HG02610 (cell line): ENCODE results near the gene ADK.
A peak's percentile ranks its signal among the peaks of the same experiment; 100 is the strongest.
"Not testable (repeated sequence)": the region's sequence is repeated elsewhere in the genome, so short reads cannot be mapped to it uniquely, and the experiment has no call there.

Experiments
- ATAC-seq: cut with Tn5 transposase; IDR thresholded peaks from one replicate; pipeline ENCODE4 v1.9.1; 2021; ENCODE audit warnings: mild to moderate bottlenecking, moderate library complexity; ENCODE audit not compliant: unreplicated experiment

ADK gene

GRCh38 chr10:74525885-74526284, 374.9 kb downstream of the ADK start:
- ATAC-seq: no peak

GRCh38 chr10:74527611-74528010, 376.6 kb downstream of the ADK start:
- ATAC-seq: not testable (repeated sequence)

- no peak for ATAC-seq
Observed at GRCh38 chr10:74529205-74529604, 378.2 kb downstream of the ADK start.

GRCh38 chr10:74530981-74531380, 380.0 kb downstream of the ADK start:
- ATAC-seq: no peak

- no peak for ATAC-seq
Observed at GRCh38 chr10:74539317-74539716, 388.3 kb downstream of the ADK start.

- ATAC-seq: no peak
Observed at GRCh38 chr10:74541375-74541774, 390.4 kb downstream of the ADK start.

- no peak for ATAC-seq
Observed at GRCh38 chr10:74542077-74542476, 391.1 kb downstream of the ADK start.

GRCh38 chr10:74543276-74543675, 392.3 kb downstream of the ADK start:
- no peak for ATAC-seq

GRCh38 chr10:74544106-74544505, 393.1 kb downstream of the ADK start:
- ATAC-seq: no peak

GRCh38 chr10:74548676-74549075, 397.7 kb downstream of the ADK start:
- no peak for ATAC-seq

- ATAC-seq: no peak
Observed at GRCh38 chr10:74556072-74556705, 405.2 kb downstream of the ADK start.

- ATAC-seq: no peak
Observed at GRCh38 chr10:74557098-74557497, 406.1 kb downstream of the ADK start.

GRCh38 chr10:74558403-74558802, 407.4 kb downstream of the ADK start:
- ATAC-seq: no peak

- no peak for ATAC-seq
Observed at GRCh38 chr10:74558897-74559296, 407.9 kb downstream of the ADK start.

- not testable (repeated sequence) for ATAC-seq
Observed at GRCh38 chr10:74568896-74569295, 417.9 kb downstream of the ADK start.

- not testable (repeated sequence) for ATAC-seq
Observed at GRCh38 chr10:74573497-74573896, 422.5 kb downstream of the ADK start.

GRCh38 chr10:74575191-74575720, 424.2 kb downstream of the ADK start:
- no peak for ATAC-seq

- ATAC-seq: no peak
Observed at GRCh38 chr10:74575912-74576311, 424.9 kb downstream of the ADK start.

GRCh38 chr10:74576586-74576985, 425.6 kb downstream of the ADK start:
- no peak for ATAC-seq

- not testable (repeated sequence) for ATAC-seq
Observed at GRCh38 chr10:74580438-74580837, 429.4 kb downstream of the ADK start.

- ATAC-seq: no peak
Observed at GRCh38 chr10:74582566-74582965, 431.5 kb downstream of the ADK start.

- ATAC-seq: peak; percentile 71
Observed at GRCh38 chr10:74585231-74586087, 434.4 kb downstream of the ADK start.
